Inferior parietal cortex (tissue), 1 donor: Measurements from ENCODE around the gene FREM1.

Experiments
- DNase-seq: peaks from one replicate; pipeline ENCODE4 v3.0.0-alpha.2; 2016; ENCODE audit errors: extremely low spot score

Gene FREM1

DNA sequence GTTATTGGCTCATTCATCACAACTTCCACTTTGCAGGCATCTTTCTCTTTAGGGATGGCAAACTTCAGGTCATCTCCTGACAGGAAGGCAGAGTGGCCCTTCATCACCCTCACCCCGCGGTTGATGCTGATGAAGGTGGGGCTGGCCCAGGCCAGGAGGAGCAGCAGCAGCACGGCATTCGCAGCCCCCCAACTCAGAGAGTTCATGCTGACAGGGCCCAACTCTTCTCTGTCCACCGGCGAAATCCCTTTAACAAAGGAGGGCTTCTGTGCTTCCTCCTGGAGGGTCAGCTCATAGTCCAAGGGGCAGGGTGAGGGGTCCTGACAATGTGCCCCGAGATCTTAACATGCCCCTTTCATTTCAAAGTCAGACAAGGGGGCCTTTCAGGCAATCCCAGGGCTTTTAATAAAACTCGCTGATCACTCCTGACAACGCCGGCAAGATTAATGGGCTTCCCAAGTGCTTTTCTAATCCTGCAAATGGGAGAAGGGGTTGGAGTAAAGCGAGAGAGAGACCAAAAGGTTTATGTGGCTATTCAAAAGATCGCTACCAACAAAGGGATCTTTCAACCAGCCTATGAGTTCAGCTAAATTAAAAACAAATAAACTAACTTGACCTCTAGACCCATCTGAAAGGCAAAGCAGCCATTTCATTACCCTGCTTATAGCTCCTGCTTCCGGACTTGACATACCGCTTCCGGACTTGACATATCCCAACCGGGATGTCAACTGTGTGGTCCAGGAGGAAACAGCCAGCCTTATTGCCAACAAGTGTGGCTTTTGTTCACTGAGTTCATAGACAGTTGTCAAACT is 41.2 kb downstream of the FREM1 start:
- no peak for DNase-seq

DNA sequence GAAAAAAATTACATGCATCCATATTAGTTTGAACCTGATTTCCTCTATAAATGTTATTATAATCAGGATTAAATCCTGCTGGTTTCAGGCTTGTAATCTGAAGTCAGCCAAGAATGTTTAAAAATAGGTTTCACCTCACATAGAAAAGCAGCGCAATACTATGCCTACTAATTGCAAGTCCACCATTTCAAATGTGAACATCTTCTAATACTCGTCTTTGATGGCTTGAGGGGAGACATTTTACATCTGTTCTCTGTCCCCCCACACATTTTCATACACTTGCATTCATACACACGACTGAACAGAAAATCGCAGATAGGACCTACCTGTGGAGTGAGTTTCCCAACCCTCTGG is 41.8 kb downstream of the FREM1 start:
- no peak for DNase-seq

DNA sequence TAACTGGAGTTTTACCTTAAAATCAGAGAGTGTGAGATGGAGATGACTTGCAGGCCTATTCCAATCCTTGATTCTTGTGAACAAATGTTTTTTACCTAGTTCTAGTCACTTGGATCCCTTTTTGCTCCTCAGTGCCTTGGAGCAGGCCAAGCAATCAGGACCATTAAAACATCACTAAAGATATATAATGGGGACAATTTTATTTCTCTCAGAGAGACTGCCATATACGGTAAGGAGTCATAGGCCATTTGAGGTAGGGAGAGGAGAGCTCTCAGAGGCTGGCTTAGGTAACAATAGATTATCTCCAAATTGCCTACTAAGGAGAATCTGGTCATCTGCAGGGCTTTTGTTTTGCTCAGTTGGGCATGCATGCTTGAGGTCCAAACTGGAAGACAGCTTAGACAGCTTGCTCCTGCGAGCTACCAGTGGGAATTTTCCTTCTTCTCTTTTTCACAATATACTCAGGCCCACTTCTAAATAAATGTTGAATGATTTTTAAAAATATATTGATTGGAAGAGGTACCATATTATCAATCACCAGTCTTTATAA is 44.0 kb downstream of the FREM1 start:
- no peak for DNase-seq

GRCh38 chr9:14864309-14864708 is 45.9 kb downstream of the FREM1 start:
- no peak for DNase-seq

GRCh38 chr9:14863402-14863801 is 46.8 kb downstream of the FREM1 start:
- DNase-seq = no peak

GRCh38 chr9:14857449-14858305 is 52.6 kb downstream of the FREM1 start:
- DNase-seq = no peak

- DNase-seq = no peak
These were observed 60.4 kb downstream of the FREM1 start for GRCh38 chr9:14849851-14850250.

GRCh38 chr9:14849296-14849695 is 60.9 kb downstream of the FREM1 start:
- DNase-seq = no peak

- no peak for DNase-seq
These were observed 63.3 kb downstream of the FREM1 start for GRCh38 chr9:14846871-14847311.

DNA sequence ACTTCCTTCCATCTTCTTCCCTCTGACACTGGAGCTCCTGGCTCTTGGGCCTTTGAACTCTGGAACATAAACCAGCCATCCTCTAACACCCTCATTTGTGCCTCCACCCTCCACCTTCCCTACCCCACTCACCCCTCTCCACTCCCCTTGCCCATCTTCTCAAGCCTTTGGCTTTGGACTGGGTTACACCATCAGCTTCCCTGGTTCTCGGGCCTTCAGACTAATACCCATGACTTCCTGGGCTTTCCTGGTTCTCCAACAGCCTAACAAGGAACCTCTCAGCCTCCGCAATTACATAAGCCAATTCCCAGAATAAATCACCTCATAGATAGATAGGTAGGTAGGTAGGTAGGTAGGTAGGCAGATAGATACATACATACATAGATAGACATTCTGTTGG is 67.1 kb downstream of the FREM1 start:
- no peak for DNase-seq

- DNase-seq = no peak
These were observed 68.0 kb downstream of the FREM1 start for GRCh38 chr9:14842269-14842668.

GRCh38 chr9:14838701-14839100 is 71.5 kb downstream of the FREM1 start:
- DNase-seq = no peak

DNA sequence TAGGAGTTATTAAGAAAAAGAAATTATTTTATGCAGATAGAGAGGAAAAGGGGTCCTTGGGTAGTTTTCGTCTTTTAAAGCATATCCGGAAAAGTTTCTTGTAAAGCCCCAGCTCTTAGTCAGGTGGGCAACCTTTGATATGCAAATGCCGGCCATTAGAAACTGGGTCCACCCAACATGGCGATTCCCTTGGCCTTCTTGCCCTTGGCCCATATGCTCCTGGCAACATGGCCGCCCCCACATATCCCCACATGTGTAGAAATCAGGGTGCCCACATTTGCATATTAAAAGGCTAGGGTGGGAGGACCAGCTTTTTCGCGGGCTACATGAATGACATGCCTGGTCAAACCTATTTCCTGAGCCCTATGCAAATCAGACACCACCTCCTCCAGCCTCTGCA is 73.3 kb downstream of the FREM1 start:
- DNase-seq = no peak

DNA sequence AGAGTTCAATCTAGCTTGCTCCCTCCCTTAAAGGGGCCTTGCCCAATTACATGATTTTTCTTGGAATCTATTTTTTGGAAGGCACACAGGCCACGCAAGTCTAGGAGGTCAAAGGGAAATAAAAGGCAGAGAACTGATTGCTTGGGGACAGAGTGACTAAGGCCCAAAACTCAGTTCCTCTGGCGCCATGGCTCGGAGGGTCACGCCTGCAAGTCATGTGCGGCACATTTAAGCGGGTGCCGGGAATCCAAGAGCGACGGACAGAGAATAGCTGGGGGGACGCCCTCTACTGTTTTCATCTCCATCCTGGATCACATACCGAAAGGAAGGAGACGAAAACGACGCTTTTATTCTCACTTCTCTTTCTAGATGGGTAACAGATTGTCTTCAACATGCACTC is 78.6 kb downstream of the FREM1 start:
- no peak for DNase-seq

DNA sequence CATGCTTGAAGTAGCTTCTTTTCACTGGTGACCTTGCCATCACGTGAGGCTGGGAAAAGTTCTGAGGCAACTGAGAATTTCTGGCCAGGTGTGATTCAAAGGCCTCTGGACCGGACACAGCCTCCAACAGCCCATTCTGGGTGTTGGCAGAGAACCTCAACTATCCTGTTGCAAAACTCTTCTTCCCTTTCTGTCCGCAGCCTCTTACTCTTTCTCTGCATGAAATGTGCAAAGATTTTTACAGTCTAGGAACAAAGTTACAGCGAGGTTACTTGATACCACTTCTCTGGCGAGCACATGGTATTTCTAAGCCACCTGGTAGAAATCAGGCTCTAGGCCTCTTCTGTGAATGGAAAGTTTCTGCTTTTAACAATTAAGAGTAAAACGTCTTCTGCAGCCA is 79.2 kb downstream of the FREM1 start:
- no peak for DNase-seq

DNA sequence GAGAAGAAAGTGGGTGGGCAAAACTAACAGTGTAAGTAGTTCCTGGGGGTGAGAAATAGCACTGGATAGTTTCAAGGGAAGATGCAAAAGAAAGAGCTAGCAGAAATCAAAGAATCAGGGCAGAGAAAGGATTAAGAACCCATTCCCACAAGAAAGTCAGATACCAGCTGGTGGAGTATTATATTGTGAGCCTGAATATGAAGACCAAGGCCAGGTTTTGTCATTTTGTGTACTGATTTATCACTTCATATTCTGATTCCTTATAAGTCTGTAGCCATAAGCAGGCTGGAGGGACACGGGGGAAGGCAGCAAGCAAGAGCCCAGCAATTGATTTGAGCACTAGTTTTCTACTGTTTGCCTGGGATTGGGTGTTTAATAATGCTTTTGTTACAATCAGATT is 80.2 kb downstream of the FREM1 start:
- no peak for DNase-seq

- no peak for DNase-seq
These were observed 81.0 kb downstream of the FREM1 start for GRCh38 chr9:14829204-14829603.

- DNase-seq = no peak
These were observed 82.4 kb downstream of the FREM1 start for GRCh38 chr9:14827805-14828204.

GRCh38 chr9:14824481-14824880 is 85.7 kb downstream of the FREM1 start:
- DNase-seq = no peak

DNA sequence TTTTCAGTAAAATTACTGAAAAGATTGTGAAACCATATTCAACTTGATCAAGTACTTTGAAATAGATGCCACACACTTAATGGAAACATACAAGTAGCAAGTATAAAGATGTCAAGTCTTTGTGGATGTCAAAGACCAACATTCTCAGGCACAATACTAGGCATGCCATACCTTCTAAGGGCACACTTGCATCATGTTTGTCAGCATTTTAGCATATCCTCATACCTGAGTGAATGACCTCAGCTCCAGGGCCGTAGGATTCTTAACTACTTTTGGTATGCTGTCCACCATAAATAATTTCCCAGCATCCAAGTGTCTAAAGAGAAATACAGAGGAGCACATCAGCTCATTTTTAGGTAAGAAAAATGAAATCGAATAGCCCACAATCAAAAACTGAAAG is 86.4 kb downstream of the FREM1 start:
- DNase-seq = no peak

DNA sequence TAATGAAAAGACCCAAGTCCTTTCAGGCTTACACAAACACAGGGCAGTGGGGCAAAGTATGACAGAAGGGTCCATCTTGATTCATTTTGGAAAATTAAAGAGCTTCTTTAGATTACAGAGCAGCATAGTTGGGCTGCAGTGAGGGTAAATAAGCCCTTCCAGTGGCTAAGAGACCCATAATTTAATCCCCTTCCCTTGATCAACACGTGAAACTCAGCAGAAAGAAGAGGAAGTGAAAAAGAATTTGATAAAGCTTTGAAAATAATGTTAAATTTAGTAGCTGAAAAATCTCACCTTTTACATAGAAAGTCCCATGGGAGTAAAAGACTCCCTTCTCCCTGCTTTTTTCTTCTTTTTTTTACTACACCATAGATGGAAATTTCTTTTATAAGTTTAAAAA is 87.6 kb downstream of the FREM1 start:
- DNase-seq = no peak

DNA sequence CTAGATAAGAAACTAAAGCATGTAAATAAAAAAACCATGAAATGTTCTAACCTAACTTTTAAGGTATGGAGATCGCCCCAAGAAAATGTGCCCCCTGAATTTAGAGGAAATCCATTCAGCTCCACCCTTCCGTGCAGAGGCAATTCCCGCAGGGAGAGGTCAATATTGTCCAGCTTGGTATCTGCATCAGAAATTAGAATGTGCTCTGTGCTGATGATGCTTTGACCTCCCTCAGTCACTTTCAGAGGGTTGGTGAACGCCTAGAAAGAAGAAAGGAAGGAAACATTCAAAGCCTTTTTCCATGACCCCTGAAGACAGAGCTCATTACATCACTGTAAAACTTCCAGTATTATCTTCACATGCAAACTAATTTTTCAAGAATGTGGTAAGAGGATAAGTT is 91.0 kb downstream of the FREM1 start:
- no peak for DNase-seq

- no peak for DNase-seq
These were observed 96.0 kb downstream of the FREM1 start for GRCh38 chr9:14814249-14814628.
